K562 (cell line): Measurements from ENCODE around the gene ASIC3. TPM values are rescaled to one million over a fixed set of nuclear protein-coding genes. Genes with fewer than 3 reads are reported as not detected.

ENCODE experiments used
- CBX8 ChIP-seq: fragments of 200-600 bp; sonication (generic); IDR thresholded peaks from 2 replicates; pipeline ENCODE4 v1.6.1; 2012; ENCODE audit warnings: borderline replicate concordance, mixed run types, low read depth, mild to moderate bottlenecking, moderate library complexity, mixed read lengths, low read length, control low read depth, inconsistent platforms; ENCODE audit not compliant: poor library complexity, severe bottlenecking; ENCODE audit errors: extremely low read depth
- HDAC3 ChIP-seq: fragments of 450-650 bp; IDR thresholded peaks from 2 replicates; pipeline ENCODE4 v1.6.1; 2018; ENCODE audit warnings: borderline replicate concordance, mild to moderate bottlenecking, moderate library complexity; ENCODE audit not compliant: partially characterized antibody
- NRF1 ChIP-seq, 2 experiments: fragments of 450-650 bp; IDR thresholded peaks in 1 of 2; conservative IDR thresholded peaks in 1 of 2; 2 replicates each; pipeline ENCODE4 v1.6.1; 2014; ENCODE audit warnings: mild to moderate bottlenecking in 2 of 2
- SUPT5H ChIP-seq: fragments of 450-650 bp; IDR thresholded peaks from 2 replicates; pipeline ENCODE4 v1.6.1; 2016
- TOE1 ChIP-seq, 2 experiments: fragments of 450-650 bp in 1 of 2; sonication (generic) in 1 of 2; formaldehyde crosslinking in 1 of 2; IDR thresholded peaks; 2 replicates each; pipeline versions ENCODE4 v1.7.1 to v1.8.0; 2016 to 2022; ENCODE audit warnings: borderline replicate concordance in 2 of 2, mild to moderate bottlenecking in 2 of 2, antibody characterized with exemption in 1 of 2, inconsistent platforms in 1 of 2, low read depth in 1 of 2, missing genetic modification reagents in 1 of 2, moderate library complexity in 1 of 2
- ZBTB40 ChIP-seq, 2 experiments: fragments of 450-650 bp in 1 of 2; sonication (generic) in 1 of 2; formaldehyde crosslinking in 1 of 2; IDR thresholded peaks; 2 replicates each; pipeline versions ENCODE4 v1.7.1 to v1.9.0; 2016 to 2022; ENCODE audit warnings: inconsistent platforms in 1 of 2, mild to moderate bottlenecking in 1 of 2, missing genetic modification reagents in 1 of 2
- ZNF124 ChIP-seq: sonication (generic); formaldehyde crosslinking; IDR thresholded peaks from 2 replicates; pipeline ENCODE4 v1.8.1; 2022; ENCODE audit warnings: missing genetic modification reagents
- ZNF311 ChIP-seq: fragments of 250-450 bp; sonication (Bioruptor Pico); IDR thresholded peaks from 2 replicates; pipeline ENCODE4 v1.4.0; 2020; ENCODE audit warnings: mild to moderate bottlenecking, moderate library complexity
- ZNF436 ChIP-seq: fragments of 250-450, 450-650 bp; sonication (Bioruptor Pico); formaldehyde crosslinking; IDR thresholded peaks from 2 replicates; pipeline ENCODE4 v1.7.0; 2020; ENCODE audit warnings: mild to moderate bottlenecking
- ZNF592 ChIP-seq: fragments of 450-650 bp; IDR thresholded peaks from 2 replicates; pipeline ENCODE4 v1.6.1; 2017; ENCODE audit warnings: antibody characterized with exemption, mild to moderate bottlenecking
- ZNF644 ChIP-seq: fragments of 200-800 bp; sonication (Bioruptor generic); IDR thresholded peaks from 2 replicates; pipeline ENCODE4 v1.6.1; 2016; ENCODE audit warnings: low read depth, missing genetic modification characterization, missing compliant biosample characterization
- ZNF830 ChIP-seq: fragments of 250-450 bp; sonication (Bioruptor Pico); IDR thresholded peaks from 2 replicates; pipeline ENCODE4 v1.5.0; 2021; ENCODE audit warnings: mild to moderate bottlenecking
- polyA plus RNA-seq, 8 experiments: library from polyadenylated mRNA; depleted of rRNA in 4 of 8; stranded (reverse) in 5 of 8; unstranded in 3 of 8; fragments of >200 nt; fragmentation: Nextera tagmentation in 2 of 8; fragmentation: Illumina TruSeq in 1 of 8; extraction: Ambion mirVana in 2 of 8; extraction: Trizol in 1 of 8; gene quantifications; 2 replicates each; pipeline versions ENCODE4 v1.2.1 to v1.2.3, GENCODE V29; 2011 to 2014; ENCODE audit warnings: inconsistent platforms in 1 of 8, missing spikeins in 1 of 8
- total RNA-seq, 7 experiments: library from RNA; depleted of rRNA in 6 of 7; stranded (reverse); fragments of >200 nt in 6 of 7; fragmentation: Illumina TruSeq in 2 of 7; extraction: Trizol in 2 of 7; gene quantifications; 2 replicates each; pipeline versions ENCODE4 v1.2.1 to v1.2.3, GENCODE V29; 2011 to 2021; ENCODE audit warnings: low replicate concordance in 1 of 7

Gene ASIC3
- total and polyA plus RNA-seq, 9 of the 15 experiments (the other 6 are each of a cell fraction or from before 2014, with no cell fraction given), result 0.11 to 5.0 (median 0.87) TPM

- TF ChIP-seq ZBTB40 (IDR thresholded peaks at IDR 0.05) (peak; percentile 94), ZBTB40 (CRISPR knock-in tag; IDR thresholded peaks at IDR 0.05) (no peak), CBX8 (no peak), SUPT5H (peak; percentile 75), HDAC3 (no peak), ZNF644 (tag) (peak; percentile 97), TOE1 (IDR thresholded peaks at IDR 0.05; ENCODE audit: borderline replicate concordance) (peak; percentile 56; the same call in 1 of the 2 replicates), TOE1 (CRISPR knock-in tag; IDR thresholded peaks at IDR 0.05; ENCODE audit: borderline replicate concordance, low read depth) (no peak), ZNF124 (CRISPR knock-in tag) (no peak), NRF1 (conservative IDR thresholded peaks at IDR 0.05 in 1 of 2, IDR thresholded peaks at IDR 0.05 in 1 of 2) (peak; percentile 90 to 92), ZNF830 (CRISPR knock-in tag) (peak; percentile 61; the same call in 1 of the 2 replicates), ZNF436 (CRISPR knock-in tag) (no peak), ZNF592 (no peak), ZNF311 (CRISPR knock-in tag) (no peak)
Observed at GRCh38 chr7:151057989-151058780, 9.9 kb downstream of the ASIC3 start (continued).
